Dermis blood vessel endothelial cell (primary cell): ENCODE data around the gene ASB8. TPM values are rescaled to one million over a fixed set of nuclear protein-coding genes. Genes with fewer than 3 reads are reported as not detected.

Experiments
- total RNA-seq: library from RNA; depleted of rRNA; stranded (reverse); fragments of >200 nt; gene quantifications from 2 replicates; pipeline ENCODE4 v1.2.3, GENCODE V29; 2014

Gene ASB8
- total RNA-seq, 1 donor from 2014 or later = 18.2 TPM

Other genes with a start within 250 kb of the ASB8 start
- gene TMEM106C, start 193.9 kb downstream of the ASB8 start, total RNA-seq = 74.4 and 84.6 TPM in 2 replicates
- gene COL2A1, start 153.0 kb downstream of the ASB8 start, total RNA-seq = not detected in 2 replicates
- 15.1 and 15.7 TPM in 2 replicates for gene SENP1, start 51.4 kb downstream of the ASB8 start, total RNA-seq
- 57.0 and 70.2 TPM in 2 replicates for gene PFKM, start 38.2 kb downstream of the ASB8 start, total RNA-seq
- 0.05 TPM in 1 of 2 replicates, not detected in the other for gene CCDC184, start 26.1 kb upstream of the ASB8 start, total RNA-seq
- gene OR10AD1, start 45.8 kb upstream of the ASB8 start, total RNA-seq = 0.09 TPM in 1 of 2 replicates, not detected in the other
- 3.1 and 4.3 TPM in 2 replicates for gene ZNF641, start 193.4 kb upstream of the ASB8 start, total RNA-seq